Fibroblast of skin of back (primary cell): ENCODE data around the gene SEMA3F.
"Not testable (repeated sequence)": the region's sequence is repeated elsewhere in the genome, so short reads cannot be mapped to it uniquely, and the experiment has no call there.

ENCODE experiments used
- DNase-seq: peaks from one replicate; pipeline ENCODE4 v3.0.0-alpha.2; 2013

The SEMA3F gene

DNA sequence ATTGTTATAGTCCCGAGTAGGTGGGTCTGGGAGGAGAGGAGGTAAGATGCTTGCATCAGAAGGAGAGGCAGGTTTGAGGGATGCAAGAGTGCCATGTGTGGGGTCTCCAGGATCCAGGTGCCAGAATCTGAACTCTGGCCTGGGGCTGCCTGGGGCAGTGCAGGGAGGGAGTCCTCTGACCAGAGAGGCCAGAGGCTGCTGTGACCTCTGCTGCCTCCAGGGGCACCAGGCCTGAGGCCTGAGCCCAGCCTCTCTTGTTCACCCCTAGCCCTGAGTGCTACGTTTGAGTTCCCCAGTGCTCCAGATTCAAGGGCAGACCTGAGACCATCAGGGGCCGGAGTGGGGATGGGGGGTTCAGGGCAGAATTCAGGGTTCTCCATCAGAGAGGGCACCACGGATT lies 57.4 kb downstream of the SEMA3F start:
- no peak for DNase-seq

DNA sequence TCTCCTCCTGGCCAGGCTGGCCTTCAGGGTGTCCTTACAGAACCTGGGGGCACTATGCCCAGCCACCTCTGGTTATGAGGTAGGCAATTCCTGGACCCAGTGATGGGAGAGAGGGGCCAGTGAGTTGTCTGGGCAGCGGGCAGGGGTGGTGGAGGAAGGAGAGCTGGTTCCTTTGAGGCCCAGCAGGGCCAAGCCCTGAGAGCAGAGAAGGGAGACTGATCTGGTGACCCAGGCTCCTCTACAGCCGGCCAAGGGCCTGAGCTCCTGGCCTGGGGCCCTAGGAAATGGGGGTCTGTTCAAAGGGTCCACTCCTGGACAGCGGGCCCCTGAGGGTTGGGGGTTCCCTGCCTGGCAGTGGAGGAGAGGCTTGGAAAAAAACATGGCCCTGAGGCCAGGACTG lies 57.8 kb downstream of the SEMA3F start:
- DNase-seq = no peak

DNA sequence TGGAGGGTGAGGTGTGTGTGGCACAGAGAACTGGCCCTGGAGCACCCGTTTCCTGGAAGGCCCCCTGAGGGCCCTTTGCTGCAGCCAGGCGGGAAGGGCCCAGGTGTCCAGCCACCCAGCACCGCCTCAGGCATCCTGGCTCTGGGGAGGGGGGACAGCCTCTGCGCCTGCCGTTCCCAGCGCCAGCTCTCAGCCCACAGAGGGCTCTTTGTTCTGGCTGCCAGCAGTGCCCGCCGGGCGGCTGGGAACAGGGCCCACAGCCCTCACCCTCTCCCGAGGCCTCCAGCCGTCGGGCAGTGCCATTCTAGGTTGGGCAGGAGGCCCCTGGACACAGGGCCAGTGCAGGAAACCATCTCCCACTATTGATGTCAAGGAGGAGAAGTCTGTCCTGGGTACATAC lies 58.2 kb downstream of the SEMA3F start:
- no peak for DNase-seq

DNA sequence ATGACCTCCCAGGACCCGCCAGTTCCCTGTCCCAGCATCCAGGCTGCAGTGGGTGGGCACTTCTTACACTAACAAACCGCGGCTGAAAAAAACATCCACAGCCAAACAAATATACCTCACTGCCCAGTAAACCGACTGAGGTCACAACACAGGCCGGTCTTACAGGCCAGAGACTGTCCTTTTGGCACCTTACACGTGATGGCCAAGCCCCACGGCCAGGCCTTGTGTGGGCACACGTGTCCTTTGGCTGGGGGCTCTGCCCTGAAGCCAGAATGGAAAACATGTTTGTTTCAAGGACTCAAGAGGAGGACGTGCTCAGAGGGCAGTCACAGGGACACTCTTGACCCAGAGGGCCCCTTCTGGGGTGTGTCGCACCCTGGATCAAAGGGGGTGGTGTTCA lies 59.7 kb downstream of the SEMA3F start:
- DNase-seq = no peak

DNA sequence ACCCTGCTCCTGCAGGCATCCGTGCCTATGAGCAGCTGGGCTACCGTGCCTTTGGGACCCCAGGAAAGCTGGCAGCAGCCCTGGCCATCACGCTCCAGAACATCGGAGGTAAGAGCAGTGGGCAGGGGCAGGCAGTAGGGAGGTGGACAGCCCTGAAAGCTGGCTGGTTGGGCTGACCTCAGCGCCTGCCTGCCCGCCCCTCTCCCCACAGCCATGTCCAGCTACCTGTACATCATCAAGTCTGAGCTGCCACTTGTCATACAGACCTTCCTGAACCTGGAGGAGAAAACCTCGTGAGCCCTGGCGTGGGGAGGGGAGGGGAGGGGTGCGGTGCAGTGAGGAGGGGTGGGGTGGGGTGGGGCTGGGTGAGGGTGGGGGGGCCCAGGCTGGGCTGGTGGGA lies 60.4 kb downstream of the SEMA3F start:
- DNase-seq = no peak

DNA sequence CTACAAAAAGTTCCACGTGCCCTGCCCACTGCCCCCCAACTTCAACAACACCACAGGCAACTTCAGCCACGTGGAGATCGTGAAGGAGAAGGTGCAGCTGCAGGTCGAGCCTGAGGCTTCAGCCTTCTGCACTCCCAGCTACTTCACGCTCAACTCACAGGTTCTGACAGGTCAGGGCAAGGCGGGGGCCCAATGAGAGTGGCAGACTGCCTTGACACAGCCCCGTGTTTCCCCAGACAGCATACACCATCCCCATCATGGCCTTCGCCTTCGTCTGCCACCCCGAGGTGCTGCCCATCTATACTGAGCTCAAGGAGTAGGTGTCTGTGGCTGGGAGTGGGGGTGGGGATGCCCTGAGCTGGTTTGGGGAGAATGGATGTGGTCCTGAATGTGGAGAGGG lies 62.6 kb downstream of the SEMA3F start:
- DNase-seq = no peak

DNA sequence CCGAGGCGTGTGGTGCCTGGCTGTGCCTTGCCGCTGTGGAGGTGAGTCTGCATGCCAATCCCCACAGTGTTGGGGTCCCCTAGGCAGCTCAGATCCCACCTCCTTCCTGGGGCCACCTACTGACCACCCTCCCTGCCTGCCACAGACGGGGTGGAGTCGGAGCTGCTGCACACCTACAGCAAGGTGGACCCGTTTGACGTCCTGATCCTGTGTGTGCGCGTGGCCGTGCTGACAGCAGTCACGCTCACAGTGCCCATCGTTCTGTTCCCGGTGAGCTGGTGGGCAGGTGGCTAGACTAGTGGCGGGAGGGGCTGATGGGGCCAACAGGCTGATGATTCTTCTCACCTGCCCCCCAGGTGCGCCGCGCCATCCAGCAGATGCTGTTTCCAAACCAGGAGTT lies 63.3 kb downstream of the SEMA3F start:
- DNase-seq = no peak

DNA sequence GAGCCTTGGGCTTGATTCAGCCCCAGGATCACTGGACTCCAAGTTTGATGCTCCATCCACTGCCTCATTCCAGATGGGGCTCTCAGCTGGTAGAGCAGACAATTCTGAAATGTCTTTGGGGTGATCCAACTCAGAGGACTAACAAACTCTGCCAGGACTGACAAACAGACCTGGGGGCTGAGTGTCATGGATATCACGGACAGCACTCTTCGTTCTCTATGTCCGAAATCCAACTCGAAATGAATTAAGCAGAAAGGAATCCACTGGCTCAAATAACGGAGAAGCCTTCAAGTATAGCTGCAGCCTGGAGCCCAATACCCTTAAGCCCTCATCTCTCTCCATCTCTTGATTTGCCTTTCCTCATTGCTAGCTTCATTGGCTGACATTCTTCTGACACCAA lies 64.2 kb downstream of the SEMA3F start:
- DNase-seq = no peak

DNA sequence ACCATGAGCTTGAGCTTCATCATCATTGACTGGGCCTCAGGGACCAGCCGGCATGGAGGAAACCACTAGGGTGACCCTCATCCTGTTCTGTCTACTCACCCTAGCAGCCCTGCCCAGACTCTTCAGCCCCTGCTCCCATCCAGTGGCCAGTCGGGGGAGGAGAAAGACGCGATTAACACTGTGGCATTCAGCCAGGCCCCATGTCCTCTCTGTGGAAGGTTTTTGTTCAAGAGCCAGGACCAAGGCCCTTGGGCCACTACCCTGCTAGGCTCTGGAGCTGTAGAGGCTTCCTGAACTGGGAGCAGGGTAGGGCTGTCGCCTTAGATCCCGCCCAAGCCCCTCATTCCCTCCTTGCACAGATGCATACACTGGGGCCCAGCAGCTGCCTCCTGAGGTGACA lies 65.0 kb downstream of the SEMA3F start:
- no peak for DNase-seq

DNA sequence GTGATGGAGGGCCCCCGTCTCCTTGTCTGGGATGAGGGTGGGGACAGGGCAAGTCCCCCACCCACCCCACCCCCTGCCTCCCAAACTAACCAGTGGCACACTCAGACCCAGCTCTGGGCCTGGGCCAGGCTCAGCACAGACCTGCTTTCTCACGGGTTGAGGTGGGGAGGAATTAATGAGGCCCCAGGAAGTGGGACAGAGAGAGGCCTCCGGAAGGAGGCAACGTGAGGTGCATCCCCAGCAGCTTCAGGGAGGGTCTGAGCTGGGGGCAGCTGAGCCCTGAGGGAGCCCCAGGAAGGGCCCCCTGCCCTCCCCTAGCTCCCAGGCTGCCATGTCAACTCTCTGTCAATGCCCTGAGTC lies 65.9 kb downstream of the SEMA3F start:
- DNase-seq = no peak

DNA sequence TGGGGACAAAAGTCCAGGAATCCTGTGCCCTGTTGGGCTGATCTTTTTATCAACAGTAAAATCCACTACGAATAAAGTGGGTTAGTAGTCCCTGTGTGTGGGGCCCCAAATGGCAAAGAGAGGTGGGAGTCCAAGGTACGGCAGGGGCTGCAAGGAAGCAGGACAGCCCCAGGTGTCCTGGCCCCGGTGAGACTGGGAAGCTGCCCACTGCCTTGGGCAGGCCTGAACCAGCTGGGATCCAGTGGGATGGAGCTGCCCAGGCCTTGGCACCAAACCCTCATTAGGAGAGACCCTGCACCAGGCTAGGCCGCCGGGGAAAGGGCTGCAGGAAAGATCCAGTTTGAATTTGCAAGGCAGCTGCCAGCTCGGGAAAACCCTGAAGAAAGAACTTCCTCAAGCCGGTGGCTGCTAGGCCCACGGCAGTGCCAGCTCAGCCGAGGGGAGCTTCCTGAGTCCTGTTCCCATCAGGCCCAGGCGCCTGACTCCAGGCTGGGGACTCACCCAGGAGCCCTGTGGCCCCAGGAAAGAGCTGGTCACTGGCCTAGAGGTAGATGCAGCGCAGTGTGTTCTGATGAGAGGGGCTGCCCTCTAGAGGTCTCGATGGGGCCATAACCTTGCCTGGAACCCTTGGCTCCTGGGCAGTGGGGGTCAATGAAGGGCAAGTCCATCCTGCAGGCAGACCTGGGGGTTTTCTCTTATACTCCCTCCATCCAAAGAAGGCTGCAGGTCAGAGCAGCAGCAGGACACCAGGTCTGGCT lies 66.5 kb downstream of the SEMA3F start:
- DNase-seq = no peak

DNA sequence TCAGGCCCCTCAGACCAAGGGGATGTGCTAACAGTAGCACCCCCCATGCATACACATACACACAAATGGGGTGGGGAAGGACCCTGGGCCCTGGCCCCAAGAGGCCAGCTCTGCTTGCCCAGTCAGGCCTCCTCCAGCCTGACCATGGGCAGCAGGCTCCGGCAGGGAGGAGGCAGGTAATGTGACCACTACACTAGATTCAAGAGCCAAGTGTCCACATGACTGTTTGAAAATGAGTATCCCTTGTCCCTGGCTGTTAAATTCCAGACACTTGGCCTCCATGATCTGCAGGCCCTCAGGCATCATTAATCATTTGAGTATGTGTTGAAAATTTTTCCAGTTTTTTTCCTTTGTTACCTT lies 67.0 kb downstream of the SEMA3F start:
- DNase-seq = no peak

DNA sequence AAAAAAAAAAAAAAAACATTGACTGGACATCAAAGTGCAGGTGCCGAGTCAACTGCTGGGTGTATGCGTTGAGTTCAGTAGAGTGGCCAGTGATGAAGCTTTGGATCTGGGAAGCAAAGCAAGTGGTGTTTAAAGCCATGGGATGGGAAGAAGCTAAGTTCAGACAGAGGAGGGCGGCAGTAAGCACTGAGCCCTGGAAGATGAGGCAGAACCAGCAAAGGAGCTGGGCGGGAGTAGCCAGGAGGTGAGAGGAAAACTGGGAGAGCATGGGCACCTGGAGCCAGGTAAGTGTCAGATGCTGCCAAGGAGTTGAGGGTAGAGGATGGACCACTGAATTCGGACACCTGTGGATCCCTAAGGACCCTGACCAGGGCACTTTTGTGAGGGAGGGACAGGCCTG lies 69.5 kb downstream of the SEMA3F start:
- DNase-seq = no peak

DNA sequence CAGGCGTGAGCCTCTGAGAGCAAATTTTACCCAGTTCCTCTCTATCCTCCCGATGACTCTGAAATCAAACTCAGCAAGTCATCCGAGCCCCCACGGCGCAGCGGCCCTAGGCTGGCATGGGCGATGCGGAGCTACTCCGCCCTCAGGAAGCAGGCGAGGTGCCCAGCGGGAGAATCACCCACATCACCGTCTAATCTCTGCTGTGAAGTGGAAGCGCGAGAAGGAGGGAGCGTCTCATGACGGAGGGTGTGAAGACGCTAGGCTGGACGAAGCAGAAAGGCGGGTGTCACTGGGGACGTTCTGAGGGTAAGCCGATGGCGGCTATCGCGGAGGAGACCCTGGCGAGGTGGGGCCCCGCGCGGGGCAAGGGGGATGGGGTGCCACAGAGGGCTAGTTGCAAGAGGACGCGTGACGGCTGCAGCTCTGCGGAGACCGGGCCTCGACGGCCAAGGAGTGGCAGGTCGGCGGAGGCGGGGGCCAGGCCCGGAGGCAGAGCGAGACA lies 71.8 kb downstream of the SEMA3F start:
- DNase-seq = peak; percentile 47

DNA sequence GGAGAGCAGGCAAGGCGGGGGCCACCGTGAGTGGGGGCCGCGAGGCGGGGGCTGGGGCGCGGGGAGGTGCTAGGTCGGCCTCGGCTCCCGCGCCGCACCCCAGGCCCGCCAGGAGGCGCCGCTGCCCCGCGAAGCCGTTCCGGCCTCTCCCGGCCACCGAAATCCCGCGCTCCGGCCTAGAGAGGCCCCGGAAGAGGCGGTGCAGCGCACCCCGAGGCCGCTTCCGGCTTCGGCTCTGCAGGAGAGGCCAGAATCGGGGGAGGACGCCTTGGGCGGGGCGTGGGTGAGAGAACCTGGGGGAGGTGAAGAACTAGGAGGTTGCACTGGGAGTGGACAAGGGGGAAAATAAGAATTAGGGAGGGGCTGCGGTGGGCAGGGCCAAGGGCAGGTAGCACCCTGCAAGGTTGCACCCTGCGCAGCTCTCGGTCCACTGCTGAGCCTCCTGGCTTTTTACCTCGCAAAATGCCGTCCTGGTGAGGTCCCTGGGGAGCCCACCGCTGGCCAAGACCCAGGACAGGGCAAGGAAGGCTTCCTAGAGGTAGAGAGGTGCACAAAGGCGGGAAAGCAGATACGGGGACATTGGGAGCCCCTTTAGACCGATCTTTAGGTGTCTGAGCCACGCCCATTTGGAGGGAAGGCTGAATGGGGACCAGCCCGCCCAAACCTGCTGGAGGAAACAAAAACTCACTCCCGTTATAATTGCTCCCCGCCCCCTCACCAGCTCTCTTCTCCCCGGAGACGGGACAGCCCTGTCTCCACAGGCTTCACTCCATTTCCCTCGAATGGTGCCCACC lies 72.5 kb downstream of the SEMA3F start:
- DNase-seq = peak; percentile 91

DNA sequence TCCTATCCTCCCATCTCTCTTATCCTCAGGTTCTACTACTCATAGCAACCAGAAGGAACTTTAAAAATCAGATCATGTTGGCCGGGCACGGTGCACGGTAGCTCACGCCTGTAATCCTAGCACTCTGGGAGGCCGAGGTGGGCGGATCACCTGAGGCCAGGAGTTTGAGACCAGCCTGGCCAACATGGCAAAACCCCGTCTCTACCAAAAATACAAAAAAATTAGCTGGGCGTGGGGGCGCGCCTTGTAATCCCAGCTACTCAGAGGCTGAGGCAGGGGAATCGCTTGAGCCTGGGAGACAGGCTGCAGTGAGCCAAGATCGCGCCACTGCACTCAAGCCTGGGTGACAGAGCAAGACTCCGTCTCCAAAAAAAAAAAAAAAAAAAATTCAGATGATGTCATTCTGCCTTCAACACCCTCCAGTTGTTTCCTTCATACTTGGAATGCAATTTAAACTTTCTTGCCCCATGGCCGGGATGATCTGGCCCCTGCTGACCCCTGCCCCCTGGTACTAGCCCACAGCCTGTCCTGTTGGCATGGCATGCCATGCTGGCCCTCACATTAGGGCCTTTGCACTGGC lies 73.2 kb downstream of the SEMA3F start:
- DNase-seq = not testable (repeated sequence)

DNA sequence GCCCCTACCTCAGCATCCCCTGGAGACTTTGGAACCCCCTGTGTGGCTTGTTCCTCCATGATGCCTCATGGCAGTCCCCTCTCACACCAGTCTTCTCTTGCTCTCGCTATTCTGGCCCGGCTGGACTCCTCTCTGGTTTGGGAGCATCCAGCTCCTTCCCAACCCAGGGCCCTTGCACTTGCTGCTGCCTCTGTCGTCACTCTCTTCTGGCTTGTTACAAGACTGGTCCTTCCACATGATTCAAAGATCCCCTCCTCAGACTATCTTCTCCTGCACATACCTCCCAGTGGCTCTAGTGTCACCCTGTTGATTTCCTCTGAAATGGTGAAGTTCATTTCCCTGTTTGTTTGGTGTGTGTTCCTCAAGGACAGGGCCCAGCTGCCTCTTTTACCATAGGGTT lies 74.4 kb downstream of the SEMA3F start:
- DNase-seq = no peak

DNA sequence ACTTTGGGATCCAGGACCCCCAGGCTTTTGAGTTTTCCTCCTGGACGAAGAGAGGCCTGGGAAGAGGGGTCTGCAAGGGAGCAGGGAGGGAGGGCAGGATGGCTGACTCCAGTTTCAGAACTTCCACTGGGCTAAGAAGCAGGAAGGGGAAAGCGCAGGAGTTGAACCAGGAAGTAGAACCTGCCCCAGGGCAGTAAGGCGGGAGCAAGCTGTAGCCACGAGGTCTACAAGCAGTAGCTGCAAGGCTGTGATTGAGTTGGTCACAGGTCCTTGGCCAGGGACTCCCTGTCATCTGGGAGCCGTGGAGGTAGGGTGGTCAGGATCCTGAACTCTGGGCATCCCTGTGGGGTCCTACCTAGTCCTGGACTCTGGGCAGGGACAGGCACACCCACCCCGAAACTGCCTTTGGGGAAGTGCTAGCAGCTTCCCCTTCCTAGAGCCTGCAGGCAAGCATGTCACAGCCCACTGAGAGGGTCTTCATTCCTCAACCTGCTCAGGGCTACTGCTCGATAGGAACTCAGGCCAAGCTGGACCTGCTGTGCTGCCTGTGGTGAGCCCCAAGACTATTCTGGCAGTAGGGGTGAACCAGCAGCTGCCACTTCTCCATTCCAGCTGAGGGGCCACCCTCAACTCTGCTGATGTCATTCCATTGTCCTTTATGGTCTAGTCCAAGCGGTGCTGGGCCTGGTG lies 75.1 kb downstream of the SEMA3F start:
- no peak for DNase-seq

DNA sequence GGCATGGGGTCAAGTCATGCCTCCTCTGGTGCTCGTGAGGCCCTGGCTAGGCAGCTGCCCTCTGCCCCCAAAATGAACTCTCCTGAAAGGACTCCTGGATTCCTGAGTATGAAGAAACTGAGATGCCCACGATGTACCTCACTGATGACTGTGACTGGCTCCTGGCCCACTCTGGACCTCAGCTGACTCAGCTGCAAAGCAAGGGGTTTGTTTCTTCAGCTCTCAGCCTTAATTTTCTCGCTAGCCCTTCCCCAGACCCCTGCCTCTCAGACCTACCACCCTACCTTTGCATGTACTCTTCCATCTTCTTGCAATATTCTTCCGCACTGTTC lies 75.6 kb downstream of the SEMA3F start:
- no peak for DNase-seq

DNA sequence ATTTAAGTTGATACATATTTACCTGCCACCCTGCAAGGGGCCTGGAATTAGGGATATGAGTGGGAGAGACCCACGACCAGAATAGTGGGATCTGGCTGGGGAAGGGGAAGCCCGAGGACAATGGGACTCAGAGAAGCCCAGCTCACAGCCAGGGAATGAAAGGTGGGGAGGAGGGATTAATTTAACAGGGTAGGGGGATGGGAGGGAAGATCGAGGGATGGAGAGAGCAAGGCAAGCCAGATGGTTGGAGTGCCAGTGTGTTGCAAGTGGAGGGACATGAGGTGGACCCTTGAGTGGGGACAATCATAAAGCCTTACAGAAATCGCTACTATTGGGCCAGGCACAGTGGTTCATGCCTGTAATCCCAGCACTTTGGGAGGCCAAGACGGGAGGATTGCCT lies 76.5 kb downstream of the SEMA3F start:
- DNase-seq = no peak

DNA sequence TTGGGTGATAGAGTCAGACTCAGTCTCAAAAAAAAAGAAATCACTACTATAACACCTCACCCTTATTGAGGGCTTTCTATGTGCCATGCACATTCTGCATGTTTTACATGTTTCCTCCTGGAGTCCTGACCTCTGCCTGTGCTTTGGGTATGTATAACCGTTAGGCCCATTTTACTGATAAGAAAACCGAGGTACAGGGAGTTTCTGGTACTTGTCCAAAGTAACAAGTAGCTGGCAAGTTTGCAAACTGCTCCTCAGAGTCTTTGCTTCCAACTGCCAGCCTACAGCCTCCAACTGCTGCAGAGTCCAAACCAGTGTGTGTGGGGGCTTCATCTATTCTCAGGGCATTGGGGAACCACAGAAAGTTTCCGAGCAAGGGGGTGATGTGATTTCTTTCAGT lies 77.2 kb downstream of the SEMA3F start:
- no peak for DNase-seq

DNA sequence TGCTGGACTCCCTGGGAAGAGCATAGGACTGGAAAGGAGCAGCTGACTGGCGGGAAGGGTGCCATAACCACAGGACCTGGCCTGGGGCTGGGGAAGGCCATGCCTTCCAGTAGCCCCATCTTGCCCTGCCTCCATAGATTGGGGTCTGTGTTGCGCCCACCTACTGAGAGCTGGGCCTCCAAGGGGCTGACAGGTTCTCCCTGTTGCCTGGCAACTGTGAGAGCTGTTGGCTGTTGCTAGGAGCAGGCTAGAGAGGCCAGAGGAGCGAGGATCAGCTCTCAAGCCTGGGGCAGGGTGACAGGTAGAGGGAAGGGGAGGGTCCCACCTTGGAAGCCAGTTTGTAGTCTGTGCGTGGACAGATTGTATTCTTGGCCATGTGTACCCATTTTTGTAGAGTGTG lies 78.1 kb downstream of the SEMA3F start:
- DNase-seq = no peak

DNA sequence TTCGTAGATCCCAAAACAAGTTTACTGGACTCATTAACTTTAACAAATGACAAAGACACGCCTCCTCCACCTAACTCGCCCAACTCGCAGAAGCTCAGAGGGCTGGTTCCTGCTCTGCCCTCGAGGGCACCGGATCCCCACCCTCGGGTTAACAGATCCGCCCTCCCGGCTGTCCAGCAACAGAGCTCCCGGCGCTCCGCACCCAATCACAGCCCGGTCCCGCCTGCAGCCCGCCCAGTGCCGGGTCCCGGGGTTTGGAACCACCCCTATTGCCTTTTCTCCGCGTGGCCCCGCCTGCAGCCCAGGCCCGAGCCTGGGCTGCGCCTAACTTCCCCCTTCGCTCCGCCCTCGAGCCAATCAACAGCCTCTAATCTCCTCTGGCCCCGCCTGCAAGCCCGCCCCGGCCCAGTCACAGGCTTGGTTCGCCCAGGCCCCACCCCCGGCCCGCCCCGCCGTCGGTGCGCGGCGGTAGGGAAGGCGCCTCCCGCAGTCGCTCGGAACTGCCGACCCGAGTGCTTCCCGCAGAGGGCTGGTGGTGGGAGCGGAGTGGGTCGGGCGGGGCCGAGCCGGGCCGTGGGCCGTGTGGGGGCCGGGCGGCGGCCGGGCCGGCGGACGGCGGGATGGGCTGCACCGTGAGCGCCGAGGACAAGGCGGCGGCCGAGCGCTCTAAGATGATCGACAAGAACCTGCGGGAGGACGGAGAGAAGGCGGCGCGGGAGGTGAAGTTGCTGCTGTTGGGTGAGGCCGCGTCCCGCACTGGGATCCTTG lies 80.8 kb downstream of the SEMA3F start, which contains the start of gene GNAI2:
Gene GNAI2 (plus strand): TSS at position 489 of the 768 bp plus-strand sequence. CDS start 132 bp downstream, at position 621.
- DNase-seq = peak; percentile 99
